Transverse colon (tissue), 4 donors: ENCODE results near the gene ARHGAP8.

Source experiments
- EP300 ChIP-seq: sonication (generic); formaldehyde crosslinking; IDR thresholded peaks from one replicate; pipeline ENCODE4 v1.6.1; 2017; ENCODE audit warnings: antibody characterized with exemption, low read depth
- POLR2A ChIP-seq: fragments of 450-650 bp; IDR thresholded peaks from one replicate; pipeline ENCODE4 v1.6.1; 2016; ENCODE audit warnings: antibody characterized with exemption, mild to moderate bottlenecking, moderate library complexity
- POLR2AphosphoS5 ChIP-seq, 3 donors: sonication (generic); formaldehyde crosslinking; IDR thresholded peaks; one replicate each; pipeline ENCODE4 v1.6.1; 2016; ENCODE audit warnings: antibody characterized with exemption in 3 of 3
- TF ChIP-seq, protein P1 (sequence below), 5 experiments: fragments of 200-600 bp in 3 of 5; fragments of 450-650 bp in 2 of 5; sonication (generic) in 3 of 5; IDR thresholded peaks; 1 replicate in 2 of 5; 2 replicates in 3 of 5; pipeline ENCODE4 v1.5.1; 2016 to 2017; ENCODE audit warnings: antibody characterized with exemption in 5 of 5, inconsistent platforms in 3 of 5, mild to moderate bottlenecking in 2 of 5, moderate library complexity in 1 of 5

DNA sequence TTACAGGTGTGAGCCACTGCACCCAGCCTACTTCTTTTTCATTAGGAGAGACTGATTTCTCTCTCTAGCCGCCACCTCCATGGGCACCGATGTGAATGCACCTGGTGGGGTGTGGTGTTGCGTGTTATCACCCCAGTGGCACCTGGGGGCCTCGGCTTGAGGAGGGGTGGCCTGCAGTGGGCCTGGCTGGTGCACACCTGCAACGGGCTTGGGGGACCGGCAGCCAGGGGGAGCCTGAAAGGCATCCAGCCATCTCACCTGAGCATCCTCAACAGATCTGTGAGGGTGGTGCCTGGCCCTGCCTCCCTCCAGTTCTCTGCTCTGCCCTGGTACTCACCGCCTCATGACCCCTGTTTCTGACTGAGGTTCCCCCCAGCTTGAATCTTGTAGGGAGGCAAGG, 108.9 kb downstream of the ARHGAP8 start:
- TF ChIP-seq POLR2A (no peak), EP300 (no peak), POLR2AphosphoS5 (IDR thresholded peaks at IDR 0.05) (no peak)
- TF ChIP-seq, protein P1, sequence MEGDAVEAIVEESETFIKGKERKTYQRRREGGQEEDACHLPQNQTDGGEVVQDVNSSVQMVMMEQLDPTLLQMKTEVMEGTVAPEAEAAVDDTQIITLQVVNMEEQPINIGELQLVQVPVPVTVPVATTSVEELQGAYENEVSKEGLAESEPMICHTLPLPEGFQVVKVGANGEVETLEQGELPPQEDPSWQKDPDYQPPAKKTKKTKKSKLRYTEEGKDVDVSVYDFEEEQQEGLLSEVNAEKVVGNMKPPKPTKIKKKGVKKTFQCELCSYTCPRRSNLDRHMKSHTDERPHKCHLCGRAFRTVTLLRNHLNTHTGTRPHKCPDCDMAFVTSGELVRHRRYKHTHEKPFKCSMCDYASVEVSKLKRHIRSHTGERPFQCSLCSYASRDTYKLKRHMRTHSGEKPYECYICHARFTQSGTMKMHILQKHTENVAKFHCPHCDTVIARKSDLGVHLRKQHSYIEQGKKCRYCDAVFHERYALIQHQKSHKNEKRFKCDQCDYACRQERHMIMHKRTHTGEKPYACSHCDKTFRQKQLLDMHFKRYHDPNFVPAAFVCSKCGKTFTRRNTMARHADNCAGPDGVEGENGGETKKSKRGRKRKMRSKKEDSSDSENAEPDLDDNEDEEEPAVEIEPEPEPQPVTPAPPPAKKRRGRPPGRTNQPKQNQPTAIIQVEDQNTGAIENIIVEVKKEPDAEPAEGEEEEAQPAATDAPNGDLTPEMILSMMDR (IDR thresholded peaks at IDR 0.05): no peak
